ENCODE measurements around the gene GPC2.

Gene GPC2

DNA sequence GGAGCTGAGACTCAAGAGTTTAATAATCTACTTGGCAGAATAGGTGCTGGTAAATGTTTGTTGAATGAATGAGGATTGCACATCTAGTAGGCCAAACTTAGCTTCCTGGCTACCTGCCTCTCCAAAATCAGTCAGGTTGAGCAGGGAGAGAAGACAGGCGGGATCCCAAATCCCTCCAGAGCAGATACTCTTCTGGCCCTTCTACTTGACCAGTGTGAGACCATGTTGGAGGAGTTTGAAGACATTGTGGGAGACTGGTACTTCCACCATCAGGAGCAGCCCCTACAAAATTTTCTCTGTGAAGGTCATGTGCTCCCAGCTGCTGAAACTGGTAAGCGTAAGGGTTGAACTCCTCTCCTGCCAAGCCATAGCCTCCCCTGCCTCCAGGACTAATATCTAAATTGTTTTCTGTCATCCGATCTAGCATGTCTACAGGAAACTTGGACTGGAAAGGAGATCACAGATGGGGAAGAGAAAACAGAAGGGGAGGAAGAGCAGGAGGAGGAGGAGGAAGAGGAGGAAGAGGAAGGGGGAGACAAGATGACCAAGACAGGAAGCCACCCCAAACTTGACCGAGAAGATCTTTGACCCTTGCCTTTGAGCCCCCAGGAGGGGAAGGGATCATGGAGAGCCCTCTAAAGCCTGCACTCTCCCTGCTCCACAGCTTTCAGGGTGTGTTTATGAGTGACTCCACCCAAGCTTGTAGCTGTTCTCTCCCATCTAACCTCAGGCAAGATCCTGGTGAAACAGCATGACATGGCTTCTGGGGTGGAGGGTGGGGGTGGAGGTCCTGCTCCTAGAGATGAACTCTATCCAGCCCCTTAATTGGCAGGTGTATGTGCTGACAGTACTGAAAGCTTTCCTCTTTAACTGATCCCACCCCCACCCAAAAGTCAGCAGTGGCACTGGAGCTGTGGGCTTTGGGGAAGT is 52.6 kb downstream of the GPC2 start:
- DNase-seq (ENCODE audit: low read depth in 2 of 2) = no peak

DNA sequence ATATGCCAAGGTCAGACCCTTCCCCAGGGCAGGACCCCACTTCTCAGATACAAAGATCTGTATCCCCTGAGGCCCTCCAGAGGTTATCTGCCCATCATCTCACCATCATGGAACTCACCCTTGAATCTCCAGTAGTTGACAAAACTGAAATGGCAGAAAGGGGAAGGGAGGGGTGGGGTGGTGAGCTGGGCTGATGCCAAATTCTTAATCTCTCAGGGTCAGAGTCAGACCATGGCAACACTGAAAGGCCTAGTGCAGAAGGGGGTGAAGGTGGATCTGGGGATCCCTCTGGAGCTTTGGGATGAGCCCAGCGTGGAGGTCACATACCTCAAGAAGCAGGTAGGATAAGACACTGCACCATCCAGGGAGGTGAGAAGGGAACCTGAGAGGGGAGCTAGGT is 54.6 kb downstream of the GPC2 start:
- no peak for DNase-seq (ENCODE audit: low read depth in 2 of 2)

DNA sequence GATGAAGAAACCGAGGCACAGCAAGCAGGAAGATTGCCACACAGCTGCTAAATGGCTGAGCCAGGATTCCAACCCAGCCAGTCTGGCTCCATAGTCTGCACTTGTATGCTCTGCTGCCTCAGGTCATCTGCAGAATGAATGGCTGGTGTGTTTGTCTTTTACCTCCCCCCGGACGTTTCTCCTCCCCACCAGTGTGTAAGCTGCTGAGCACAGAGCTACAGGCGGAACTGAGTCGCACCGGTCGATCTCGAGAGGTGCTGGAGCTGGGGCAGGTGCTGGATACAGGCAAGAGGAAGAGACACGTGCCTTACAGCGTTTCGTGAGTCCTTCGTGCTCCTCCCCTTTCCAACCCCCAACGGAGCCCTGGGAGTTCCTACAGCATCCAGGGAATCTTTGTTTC is 55.1 kb downstream of the GPC2 start:
- DNase-seq (ENCODE audit: low read depth in 2 of 2) = no peak

DNA sequence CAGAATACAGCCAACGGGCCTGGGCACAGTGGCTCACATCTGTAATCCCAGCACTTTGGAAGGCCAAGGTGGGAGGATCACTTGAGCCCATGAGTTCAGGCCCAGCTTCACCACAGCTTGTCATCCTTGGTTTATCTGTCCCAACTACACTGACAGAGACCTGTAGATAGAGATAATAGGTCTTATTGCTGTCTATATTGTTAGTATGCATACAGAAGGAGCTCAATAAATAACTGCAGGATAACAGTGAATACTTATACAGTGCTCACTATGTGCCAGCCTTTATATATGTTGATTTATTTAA is 56.5 kb downstream of the GPC2 start:
- DNase-seq (ENCODE audit: low read depth in 2 of 2) = no peak

DNA sequence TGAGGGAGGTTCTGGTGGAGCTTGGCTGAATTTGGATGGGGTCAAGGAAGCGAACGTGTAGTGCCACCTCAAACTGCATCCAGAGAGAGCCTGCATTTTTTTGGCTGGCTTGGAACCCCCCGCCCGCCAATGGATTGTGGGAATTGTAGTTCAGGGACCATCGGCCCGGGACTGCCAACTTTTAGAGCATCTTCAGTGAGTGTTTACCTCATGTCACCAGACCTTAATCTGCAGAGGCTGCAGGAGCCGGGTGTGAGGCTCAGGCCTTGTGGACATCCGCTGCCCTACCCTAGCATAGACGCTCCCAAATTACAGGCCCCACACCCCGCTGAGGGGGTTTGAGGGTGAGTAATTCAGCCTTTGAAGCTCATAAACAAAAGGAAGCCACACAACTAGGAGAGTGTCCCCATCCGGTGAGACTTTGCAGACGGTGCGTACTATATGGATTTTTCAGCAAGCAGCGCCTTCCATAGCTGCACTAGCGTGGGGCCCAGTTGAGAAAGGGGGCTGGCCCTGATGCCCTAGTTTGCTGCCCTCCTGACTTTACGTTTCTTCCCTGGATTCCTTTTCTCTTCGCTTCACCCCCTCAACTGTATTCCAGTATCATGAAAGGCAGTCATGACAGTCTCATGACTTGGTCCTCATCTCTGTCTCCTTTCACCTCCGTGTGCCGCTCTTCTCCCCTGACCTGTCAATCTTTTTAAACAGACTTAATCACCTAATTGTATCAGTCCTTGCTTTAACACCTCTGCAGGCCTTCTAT is 57.0 kb downstream of the GPC2 start:
- peak in 1 of 2 donors; percentile 34 for DNase-seq (ENCODE audit: low read depth in 2 of 2)
